GM23338 (cell line): ENCODE measurements around the gene OVCH1. TPM values are rescaled to one million over a fixed set of nuclear protein-coding genes. Genes with fewer than 3 reads are reported as not detected.

Experiments
- ATAC-seq: fragments of 200-7000 bp; cut with Tn5 transposase; 3 replicates; pipeline ENCODE4 v1.9.1; 2020
- DNase-seq: peaks from one replicate; pipeline ENCODE4 v3.0.0-alpha.2; 2015; ENCODE audit warnings: low spot score
- H2AFZ ChIP-seq: fragments of 200-600 bp; sonication (generic); 2 replicates; pipeline ENCODE4 v1.8.0; 2016; ENCODE audit warnings: antibody characterized with exemption, mild to moderate bottlenecking, moderate library complexity
- H3F3A ChIP-seq: fragments of 200-600 bp; sonication (generic); replicated peaks from 2 replicates; pipeline ENCODE4 v1.8.0; 2017; ENCODE audit warnings: antibody characterized with exemption, mixed run types, low read depth
- H3K27ac ChIP-seq: fragments of 200-600 bp; sonication (generic); 2 replicates; pipeline ENCODE4 v1.6.1; 2016; ENCODE audit warnings: low read depth
- H3K27me3 ChIP-seq: fragments of 200-600 bp; sonication (generic); 2 replicates; pipeline ENCODE4 v1.8.0; 2016; ENCODE audit warnings: mild to moderate bottlenecking, mixed run types, moderate library complexity; ENCODE audit not compliant: insufficient read depth
- H3K36me3 ChIP-seq: fragments of 200-600 bp; sonication (generic); 2 replicates; pipeline ENCODE4 v1.8.0; 2016; ENCODE audit warnings: mild to moderate bottlenecking; ENCODE audit not compliant: insufficient read depth
- H3K4me1 ChIP-seq: fragments of 200-600 bp; sonication (generic); 2 replicates; pipeline ENCODE4 v1.8.0; 2016; ENCODE audit warnings: mild to moderate bottlenecking, moderate library complexity; ENCODE audit not compliant: insufficient read depth
- H3K4me2 ChIP-seq: fragments of 200-600 bp; sonication (generic); 2 replicates; pipeline ENCODE4 v1.7.1; 2017; ENCODE audit warnings: mixed run types
- H3K4me3 ChIP-seq: fragments of 200-600 bp; sonication (generic); 2 replicates; pipeline ENCODE4 v1.6.1; 2016; ENCODE audit warnings: mixed run types
- H3K79me2 ChIP-seq: fragments of 200-600 bp; sonication (generic); replicated peaks from 2 replicates; pipeline ENCODE4 v1.8.0; 2017; ENCODE audit warnings: mild to moderate bottlenecking; ENCODE audit not compliant: insufficient read depth
- H3K9me2 ChIP-seq: fragments of 200-600 bp; sonication (generic); 2 replicates; pipeline ENCODE4 v1.8.0; 2017; ENCODE audit not compliant: insufficient read depth
- H4K20me1 ChIP-seq: fragments of 200-600 bp; sonication (generic); replicated peaks from 2 replicates; pipeline ENCODE4 v1.8.0; 2017; ENCODE audit warnings: mild to moderate bottlenecking; ENCODE audit not compliant: insufficient read depth
- H3K27ac Mint-ChIP-seq: 2 replicates; pipeline ENCODE4 v1.8.0; 2020; ENCODE audit warnings: inconsistent platforms, mild to moderate bottlenecking, moderate library complexity, mixed read lengths
- H3K27me3 Mint-ChIP-seq: 3 replicates; pipeline ENCODE4 v1.8.0; 2022; ENCODE audit warnings: low read depth, mild to moderate bottlenecking, moderate library complexity, mixed read lengths, inconsistent platforms; ENCODE audit not compliant: insufficient read depth, poor library complexity
- H3K36me3 Mint-ChIP-seq: 3 replicates; pipeline ENCODE4 v1.8.0; 2021; ENCODE audit warnings: low read depth, mild to moderate bottlenecking, inconsistent platforms, moderate library complexity, mixed read lengths
- H3K4me1 Mint-ChIP-seq: 3 replicates; pipeline ENCODE4 v1.8.0; 2020; ENCODE audit warnings: mild to moderate bottlenecking, inconsistent platforms, mixed read lengths
- H3K4me3 Mint-ChIP-seq: 3 replicates; pipeline ENCODE4 v1.8.0; 2021; ENCODE audit warnings: moderate library complexity, mild to moderate bottlenecking, inconsistent platforms, mixed read lengths
- H3K9me3 Mint-ChIP-seq: 3 replicates; pipeline ENCODE4 v1.8.0; 2020; ENCODE audit warnings: moderate library complexity, mild to moderate bottlenecking, inconsistent platforms, mixed read lengths
- CREB1 ChIP-seq: fragments of 250-450 bp; sonication (Bioruptor Pico); IDR thresholded peaks from 2 replicates; pipeline ENCODE4 v1.5.0; 2020; ENCODE audit warnings: low read depth, mild to moderate bottlenecking, moderate library complexity
- CTCF ChIP-seq, 2 experiments: fragments of 200-600 bp in 1 of 2; sonication (generic) in 1 of 2; conservative IDR thresholded peaks; 2 replicates each; pipeline versions ENCODE4 v1.5.1 to v1.6.1; 2016 to 2017; ENCODE audit warnings: antibody characterized with exemption in 2 of 2, low read depth in 2 of 2, mild to moderate bottlenecking in 2 of 2, moderate library complexity in 1 of 2
- ETS1 ChIP-seq: IDR thresholded peaks from 2 replicates; pipeline ENCODE4 v1.6.1; 2016; ENCODE audit warnings: antibody characterized with exemption
- EZH2 ChIP-seq: fragments of 200-600 bp; sonication (generic); IDR thresholded peaks from one replicate; pipeline ENCODE4 v1.8.0; 2017; ENCODE audit warnings: antibody characterized with exemption, mild to moderate bottlenecking, low read depth; ENCODE audit not compliant: unreplicated experiment
- NANOG ChIP-seq: IDR thresholded peaks from 2 replicates; pipeline ENCODE4 v1.6.1; 2016; ENCODE audit warnings: antibody characterized with exemption, borderline replicate concordance
- POLR2AphosphoS5 ChIP-seq: IDR thresholded peaks from 2 replicates; pipeline ENCODE4 v1.6.1; 2016; ENCODE audit warnings: antibody characterized with exemption, low read depth
- REST ChIP-seq: IDR thresholded peaks from one replicate; pipeline ENCODE4 v1.6.1; 2018; ENCODE audit warnings: antibody characterized with exemption; ENCODE audit not compliant: unreplicated experiment
- ZNF331 ChIP-seq: fragments of 250-450 bp; sonication (Bioruptor Pico); IDR thresholded peaks from 2 replicates; pipeline ENCODE4 v1.5.0; 2020; ENCODE audit warnings: low read depth, mild to moderate bottlenecking, moderate library complexity
- polyA plus RNA-seq: library from polyadenylated mRNA; unstranded; fragments of >200 nt; fragmentation: Nextera tagmentation; extraction: Ambion mirVana; gene quantifications from 2 replicates; pipeline ENCODE4 v1.2.1, GENCODE V29; 2016
- total RNA-seq: library from RNA; depleted of rRNA; stranded (reverse); fragments of >200 nt; shearing (Covaris generic); gene quantifications from 2 replicates; pipeline ENCODE4 v1.2.3, GENCODE V29; 2014
- TF ChIP-seq, protein P1 (sequence below): fragments of 250-450 bp; sonication (Bioruptor Pico); IDR thresholded peaks from 2 replicates; pipeline ENCODE4 v1.5.0; 2020; ENCODE audit warnings: mild to moderate bottlenecking, moderate library complexity

Gene OVCH1
- total and polyA plus RNA-seq, 2 experiments from 2014 or later, result not detected

DNA sequence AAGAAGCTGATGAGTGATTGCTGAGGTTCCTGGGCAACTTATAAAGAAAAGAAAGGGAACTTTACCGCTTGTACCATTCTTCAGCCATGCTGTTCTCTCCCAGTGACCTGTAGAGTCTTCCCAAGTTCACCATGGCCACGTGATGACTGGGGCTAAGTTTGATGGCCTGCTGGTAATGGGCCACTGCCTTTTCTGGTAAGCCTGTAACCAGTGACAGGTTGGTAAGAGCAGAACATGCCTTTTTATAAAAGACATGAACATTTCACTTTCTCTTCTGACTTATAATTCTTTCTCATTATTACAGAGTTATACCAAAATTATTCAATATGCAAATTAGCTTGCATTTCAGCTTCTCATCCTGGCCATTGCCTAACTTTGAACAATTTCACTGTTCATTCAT, 20.9 kb upstream of the OVCH1 start (continued):
- no peak for TF ChIP-seq REST
- TF ChIP-seq EZH2, result no peak
- TF ChIP-seq NANOG, result no peak

GRCh38 chr12:29517264-29517663, 19.8 kb upstream of the OVCH1 start:
- H3K4me1 Mint-ChIP-seq, result no peaks in the 10 kb centered on the region
- no peak for ATAC-seq
- no peak overlapping the region for H3K4me2 ChIP-seq
- no peak for TF ChIP-seq EZH2
- TF ChIP-seq CREB1 (CRISPR knock-in tag), result no peak
- no peak; a peak in 1 of 4 replicates for TF ChIP-seq CTCF (conservative IDR thresholded peaks at IDR 0.05; ENCODE audit: low read depth in 2 of 2)
- no peak for TF ChIP-seq ZNF331 (CRISPR knock-in tag)
- TF ChIP-seq POLR2AphosphoS5, result no peak
- no peak for TF ChIP-seq REST
- TF ChIP-seq, protein P1, sequence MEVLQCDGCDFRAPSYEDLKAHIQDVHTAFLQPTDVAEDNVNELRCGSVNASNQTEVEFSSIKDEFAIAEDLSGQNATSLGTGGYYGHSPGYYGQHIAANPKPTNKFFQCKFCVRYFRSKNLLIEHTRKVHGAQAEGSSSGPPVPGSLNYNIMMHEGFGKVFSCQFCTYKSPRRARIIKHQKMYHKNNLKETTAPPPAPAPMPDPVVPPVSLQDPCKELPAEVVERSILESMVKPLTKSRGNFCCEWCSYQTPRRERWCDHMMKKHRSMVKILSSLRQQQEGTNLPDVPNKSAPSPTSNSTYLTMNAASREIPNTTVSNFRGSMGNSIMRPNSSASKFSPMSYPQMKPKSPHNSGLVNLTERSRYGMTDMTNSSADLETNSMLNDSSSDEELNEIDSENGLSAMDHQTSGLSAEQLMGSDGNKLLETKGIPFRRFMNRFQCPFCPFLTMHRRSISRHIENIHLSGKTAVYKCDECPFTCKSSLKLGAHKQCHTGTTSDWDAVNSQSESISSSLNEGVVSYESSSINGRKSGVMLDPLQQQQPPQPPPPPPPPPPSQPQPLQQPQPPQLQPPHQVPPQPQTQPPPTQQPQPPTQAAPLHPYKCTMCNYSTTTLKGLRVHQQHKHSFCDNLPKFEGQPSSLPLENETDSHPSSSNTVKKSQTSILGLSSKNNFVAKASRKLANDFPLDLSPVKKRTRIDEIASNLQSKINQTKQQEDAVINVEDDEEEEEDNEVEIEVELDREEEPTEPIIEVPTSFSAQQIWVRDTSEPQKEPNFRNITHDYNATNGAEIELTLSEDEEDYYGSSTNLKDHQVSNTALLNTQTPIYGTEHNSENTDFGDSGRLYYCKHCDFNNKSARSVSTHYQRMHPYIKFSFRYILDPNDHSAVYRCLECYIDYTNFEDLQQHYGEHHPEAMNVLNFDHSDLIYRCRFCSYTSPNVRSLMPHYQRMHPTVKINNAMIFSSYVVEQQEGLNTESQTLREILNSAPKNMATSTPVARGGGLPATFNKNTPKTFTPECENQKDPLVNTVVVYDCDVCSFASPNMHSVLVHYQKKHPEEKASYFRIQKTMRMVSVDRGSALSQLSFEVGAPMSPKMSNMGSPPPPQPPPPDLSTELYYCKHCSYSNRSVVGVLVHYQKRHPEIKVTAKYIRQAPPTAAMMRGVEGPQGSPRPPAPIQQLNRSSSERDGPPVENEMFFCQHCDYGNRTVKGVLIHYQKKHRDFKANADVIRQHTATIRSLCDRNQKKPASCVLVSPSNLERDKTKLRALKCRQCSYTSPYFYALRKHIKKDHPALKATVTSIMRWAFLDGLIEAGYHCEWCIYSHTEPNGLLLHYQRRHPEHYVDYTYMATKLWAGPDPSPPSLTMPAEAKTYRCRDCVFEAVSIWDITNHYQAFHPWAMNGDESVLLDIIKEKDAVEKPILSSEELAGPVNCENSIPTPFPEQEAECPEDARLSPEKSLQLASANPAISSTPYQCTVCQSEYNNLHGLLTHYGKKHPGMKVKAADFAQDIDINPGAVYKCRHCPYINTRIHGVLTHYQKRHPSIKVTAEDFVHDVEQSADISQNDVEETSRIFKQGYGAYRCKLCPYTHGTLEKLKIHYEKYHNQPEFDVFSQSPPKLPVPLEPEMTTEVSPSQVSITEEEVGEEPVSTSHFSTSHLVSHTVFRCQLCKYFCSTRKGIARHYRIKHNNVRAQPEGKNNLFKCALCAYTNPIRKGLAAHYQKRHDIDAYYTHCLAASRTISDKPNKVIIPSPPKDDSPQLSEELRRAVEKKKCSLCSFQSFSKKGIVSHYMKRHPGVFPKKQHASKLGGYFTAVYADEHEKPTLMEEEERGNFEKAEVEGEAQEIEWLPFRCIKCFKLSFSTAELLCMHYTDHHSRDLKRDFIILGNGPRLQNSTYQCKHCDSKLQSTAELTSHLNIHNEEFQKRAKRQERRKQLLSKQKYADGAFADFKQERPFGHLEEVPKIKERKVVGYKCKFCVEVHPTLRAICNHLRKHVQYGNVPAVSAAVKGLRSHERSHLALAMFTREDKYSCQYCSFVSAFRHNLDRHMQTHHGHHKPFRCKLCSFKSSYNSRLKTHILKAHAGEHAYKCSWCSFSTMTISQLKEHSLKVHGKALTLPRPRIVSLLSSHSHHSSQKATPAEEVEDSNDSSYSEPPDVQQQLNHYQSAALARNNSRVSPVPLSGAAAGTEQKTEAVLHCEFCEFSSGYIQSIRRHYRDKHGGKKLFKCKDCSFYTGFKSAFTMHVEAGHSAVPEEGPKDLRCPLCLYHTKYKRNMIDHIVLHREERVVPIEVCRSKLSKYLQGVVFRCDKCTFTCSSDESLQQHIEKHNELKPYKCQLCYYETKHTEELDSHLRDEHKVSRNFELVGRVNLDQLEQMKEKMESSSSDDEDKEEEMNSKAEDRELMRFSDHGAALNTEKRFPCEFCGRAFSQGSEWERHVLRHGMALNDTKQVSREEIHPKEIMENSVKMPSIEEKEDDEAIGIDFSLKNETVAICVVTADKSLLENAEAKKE (CRISPR knock-in tag), result no peak
- TF ChIP-seq ETS1, result no peak

More at GRCh38 chr12:29517264-29517663, 19.8 kb upstream of the OVCH1 start:
- no peaks in the 10 kb centered on the region for H3K36me3 ChIP-seq
- no peaks in the 10 kb centered on the region for H3F3A ChIP-seq
- H3K9me2 ChIP-seq, result no peaks in the 10 kb centered on the region
- H4K20me1 ChIP-seq, result no peaks in the 10 kb centered on the region
- H3K79me2 ChIP-seq, result no peaks in the 10 kb centered on the region
- H3K4me3 Mint-ChIP-seq, result no peak overlapping the region
- H3K9me3 Mint-ChIP-seq, result no peaks in the 10 kb centered on the region
- H3K27me3 Mint-ChIP-seq, result no peaks in the 10 kb centered on the region
- H3K27ac ChIP-seq, result no peak overlapping the region
- no peaks in the 10 kb centered on the region for H3K4me1 ChIP-seq
- H2AFZ ChIP-seq, result no peak overlapping the region
- no peaks in the 10 kb centered on the region for H3K27me3 ChIP-seq
- no peak overlapping the region for H3K27ac Mint-ChIP-seq
- H3K36me3 Mint-ChIP-seq, result peaks cover 17% of the 10 kb centered on the region; the same call in 2 of the 3 replicates
- no peak overlapping the region for H3K4me3 ChIP-seq
- DNase-seq, result no peak
